GM12878 (cell line): ENCODE data around the gene SHQ1.

Experiments
- CEBPB ChIP-seq, 2 experiments: fragments of 150-350 bp in 1 of 2; IDR thresholded peaks; 2 replicates each; pipeline ENCODE4 v1.6.1; 2012 to 2014; ENCODE audit warnings: low read depth in 2 of 2, low read length in 2 of 2, borderline replicate concordance in 1 of 2, inconsistent platforms in 1 of 2
- CTCF ChIP-seq, 3 experiments: IDR thresholded peaks in 2 of 3; conservative IDR thresholded peaks in 1 of 3; 2 replicates each; pipeline ENCODE4 v1.5.1; 2011; ENCODE audit warnings: low read depth in 3 of 3, low read length in 3 of 3, mild to moderate bottlenecking in 3 of 3, control low read depth in 2 of 3, moderate library complexity in 2 of 3, inconsistent platforms in 1 of 3, mixed read lengths in 1 of 3; ENCODE audit not compliant: control insufficient read depth in 2 of 3, insufficient read depth in 1 of 3; ENCODE audit errors: extremely low read depth in 1 of 3
- EZH2 ChIP-seq: IDR thresholded peaks from 2 replicates; pipeline ENCODE4 v1.6.1; 2012; ENCODE audit warnings: low read depth, mild to moderate bottlenecking, control low read depth, inconsistent platforms, low read length, borderline replicate concordance; ENCODE audit not compliant: control insufficient read depth
- FOXK2 ChIP-seq: fragments of 450-650 bp; IDR thresholded peaks from 2 replicates; pipeline ENCODE4 v1.6.1; 2017; ENCODE audit warnings: mild to moderate bottlenecking, moderate library complexity
- GABPA ChIP-seq: IDR thresholded peaks from 2 replicates; pipeline ENCODE4 v1.6.1; 2014; ENCODE audit warnings: antibody characterized with exemption, low read depth, mild to moderate bottlenecking, inconsistent platforms
- HDAC2 ChIP-seq: fragments of 200-600 bp; sonication (generic); IDR thresholded peaks from 2 replicates; pipeline ENCODE4 v1.6.1; 2017
- KDM1A ChIP-seq: fragments of 200-600 bp; sonication (generic); IDR thresholded peaks from 2 replicates; pipeline ENCODE4 v1.6.1; 2016; ENCODE audit warnings: borderline replicate concordance
- NR2C2 ChIP-seq: IDR thresholded peaks from 2 replicates; pipeline ENCODE4 v1.6.1; 2011; ENCODE audit warnings: borderline replicate concordance, low read depth; ENCODE audit not compliant: control insufficient read depth, insufficient read length
- SIN3A ChIP-seq: IDR thresholded peaks from 2 replicates; pipeline ENCODE4 v1.6.1; 2012; ENCODE audit warnings: low read depth, low read length, improper control_type of control experiment
- SMC3 ChIP-seq: IDR thresholded peaks from 2 replicates; pipeline ENCODE4 v1.6.1; 2011; ENCODE audit warnings: low read length, improper control_type of control experiment, borderline replicate concordance
- YY1 ChIP-seq: IDR thresholded peaks from 2 replicates; pipeline ENCODE4 v1.6.1; 2011; ENCODE audit warnings: low read depth, mild to moderate bottlenecking, low read length

- TF ChIP-seq CTCF (IDR thresholded peaks at IDR 0.05 in 2 of 3, conservative IDR thresholded peaks at IDR 0.05 in 1 of 3; ENCODE audit: control insufficient read depth in 2 of 3, extremely low read depth in 1 of 3, insufficient read depth in 1 of 3, low read depth in 3 of 3, low read length in 3 of 3) (no peak), GABPA (no peak), EZH2 (no peak), KDM1A (no peak), NR2C2 (no peak), FOXK2 (no peak), SMC3 (no peak), YY1 (no peak), HDAC2 (no peak), SIN3A (no peak), CEBPB (IDR thresholded peaks at IDR 0.05; ENCODE audit: borderline replicate concordance in 1 of 2, low read depth in 2 of 2, low read length in 2 of 2) (no peak)
Observed at GRCh38 chr3:72887343-72887704, 39.1 kb upstream of the SHQ1 start.
